Heart left ventricle (tissue), 16 donors: ENCODE measurements around the gene PLPPR3. TPM values are rescaled to one million over a fixed set of nuclear protein-coding genes. Genes with fewer than 3 reads are reported as not detected.

Source experiments
- ATAC-seq, 4 donors: fragments of 200-7000 bp; cut with Tn5 transposase; one replicate each; pipeline ENCODE4 v1.9.1; 2020 to 2022; ENCODE audit warnings: moderate library complexity in 4 of 4, mild to moderate bottlenecking in 3 of 4, moderate number of reproducible peaks in 1 of 4
- DNase-seq, 5 donors: peaks; one replicate each; pipeline ENCODE4 v3.0.0-alpha.2; 2020
- H3K27ac ChIP-seq, 12 donors: fragments of 200-600 bp; sonication (generic) in 4 of 12; one replicate each; pipeline versions ENCODE4 v1.5.0 to v1.8.0; 2016 to 2022; ENCODE audit warnings: mild to moderate bottlenecking in 2 of 12
- H3K27me3 ChIP-seq, 9 donors: fragments of 200-600 bp; sonication (generic) in 2 of 9; one replicate each; pipeline versions ENCODE4 v1.5.1 to v1.8.0; 2016 to 2022; ENCODE audit warnings: mild to moderate bottlenecking in 3 of 9
- H3K36me3 ChIP-seq, 9 donors: fragments of 200-600 bp; sonication (generic) in 2 of 9; one replicate each; pipeline versions ENCODE4 v1.5.0 to v1.8.0; 2018 to 2022; ENCODE audit warnings: mild to moderate bottlenecking in 2 of 9
- H3K4me1 ChIP-seq, 12 donors: fragments of 200-600 bp; sonication (generic) in 4 of 12; one replicate each; pipeline versions ENCODE4 v1.5.0 to v1.8.0; 2016 to 2022; ENCODE audit warnings: mild to moderate bottlenecking in 3 of 12
- H3K4me3 ChIP-seq, 12 donors: fragments of 200-600 bp; sonication (generic) in 4 of 12; one replicate each; pipeline versions ENCODE4 v1.5.0 to v1.8.0; 2017 to 2022; ENCODE audit warnings: mild to moderate bottlenecking in 9 of 12, moderate library complexity in 4 of 12
- H3K9me3 ChIP-seq, 12 donors: fragments of 200-600 bp; sonication (generic) in 4 of 12; one replicate each; pipeline versions ENCODE4 v1.5.0 to v1.8.0; 2016 to 2022; ENCODE audit warnings: mild to moderate bottlenecking in 1 of 12
- CTCF ChIP-seq, 12 donors: fragments of 200-600 bp; sonication (generic) in 4 of 12; IDR thresholded peaks; one replicate each; pipeline versions ENCODE4 v1.5.0 to v1.8.0; 2018 to 2022; ENCODE audit warnings: antibody characterized with exemption in 12 of 12, mild to moderate bottlenecking in 5 of 12
- POLR2A ChIP-seq, 2 donors: fragments of 450-650 bp; IDR thresholded peaks; one replicate each; pipeline ENCODE4 v1.6.1; 2017; ENCODE audit warnings: antibody characterized with exemption in 2 of 2, mild to moderate bottlenecking in 2 of 2, moderate library complexity in 2 of 2
- WGBS, 4 donors: extraction: QIAGEN DNeasy Blood & Tissue Kit in 2 of 4; methylation state at CpG; one replicate each; pipeline versions ENCODE4 v1.1.5 to v1.1.7; 2013 to 2018; 5-methylcytosine and 5-hydroxymethylcytosine counted together
- intact Hi-C, 10 donors: fragments of 100-400 bp; cut with DNase I; formaldehyde crosslinking; loops; one replicate each; pipeline versions ENCODE4 v1.11.1 to v1.14.2; 2022
- polyA plus RNA-seq, 2 donors: library from polyadenylated mRNA; stranded (reverse); fragments of 200-250 nt; gene quantifications; one replicate each; pipeline ENCODE4 v1.2.3, GENCODE V29; 2013
- total RNA-seq, 9 donors: library from RNA; depleted of rRNA in 2 of 9; stranded (reverse); fragments of >200 nt in 2 of 9; fragmentation: NEBNext Ultra II Directional in 3 of 9; extraction: Animal tissue kit (Norgen Biotek cat#: 25700) in 3 of 9; gene quantifications; one replicate each; pipeline versions ENCODE4 v1.1.0 to v1.2.4, GENCODE V29; 2016 to 2023
- donor health status: ischemic (EF 13 %, LVEDD 7.1; RV severe dilation, severe dysfunction).
- donor health status: healthy with polysubstance abuse.
- donor health status: DM: no; HTN: yes; CAD: no.
- donor health status: DM: no; HTN: no; CAD: no.
- donor health status: ischemic (EF 25% LVEDD 6.9; RV normal size, moderate dysfunction).
- donor health status: ischemic (EF 25% LVEDD 5.7; RV mildly dilated, moderate dysfunction).
- donor health status: healthy.
- donor health status: DM: yes; HTN: yes; CAD: no.
- donor health status: ischemic (EF 35%, LVEDD 5.7; RV mildly dilated, moderate dysfunction).
- donor health status: nonischemic (EF 11% LVEDD 7.7; RV severe dilation, severe dysfunction).
- donor health status: DM: yes; HTN: yes; CAD: no.
- donor health status: PGD.
- donor health status: ischemic (EF 29% LVEDD 5.4; RV normal size, mild dysfunction).
- donor health status: nonischemic (EF 23%, LVEDD 6.1; RV moderate dilation, normal function).

PLPPR3 gene
- total and polyA plus RNA-seq, 11 donors: 0.10 to 0.50 (median 0.14) TPM; not detected in 8

DNA sequence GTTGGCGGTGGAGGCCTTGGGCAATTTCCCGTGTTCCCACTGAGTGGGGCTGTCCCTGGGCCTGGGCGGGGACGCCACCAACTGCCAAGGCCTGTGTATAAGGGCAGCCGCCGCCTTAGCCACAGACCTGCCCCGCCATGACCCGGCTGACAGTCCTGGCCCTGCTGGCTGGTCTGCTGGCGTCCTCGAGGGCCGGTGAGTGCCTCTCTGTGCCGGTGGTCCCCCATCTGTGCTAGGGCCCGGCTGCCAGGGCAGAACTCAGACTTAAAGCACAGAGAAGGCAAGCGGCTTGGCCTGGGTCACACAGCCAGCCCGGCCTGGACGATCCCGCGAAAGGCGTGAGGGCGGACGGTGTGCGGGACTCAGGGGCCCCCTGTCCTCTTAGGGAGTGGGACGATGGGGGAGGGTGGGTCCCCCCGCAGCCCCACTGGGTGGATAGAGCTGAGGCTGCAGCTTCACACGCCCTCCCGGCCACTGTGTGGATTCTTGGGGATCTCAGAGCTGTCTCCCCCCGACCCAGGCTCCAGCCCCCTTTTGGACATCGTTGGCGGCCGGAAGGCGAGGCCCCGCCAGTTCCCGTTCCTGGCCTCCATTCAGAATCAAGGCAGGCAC lies 6.1 kb upstream of the PLPPR3 start, which contains the start of gene AZU1:
Gene AZU1, plus strand, starts transcription at position 128 of the 612 bp plus-strand sequence. Its CDS starts 10 bp downstream, at position 138.
- ATAC-seq (peak in 2 of 4 donors; percentile 18 to 64), DNase-seq (peak in 2 of 5 donors; percentile 8 to 71)
- TF ChIP-seq CTCF (IDR thresholded peaks at IDR 0.05): no peak
- TF ChIP-seq POLR2A (IDR thresholded peaks at IDR 0.05): no peak
- Histone ChIP-seq H3K4me3 (no peak within 1 kb of the TSS), H3K4me1 (peaks cover 0 to 16% (median 0%) of the 10 kb centered on the region in 12 donors), H3K27ac (no peak within 1 kb of the TSS), H3K36me3 (no peaks in the 10 kb centered on the region), H3K27me3 (peaks cover 6 to 35% (median 14%) of the 10 kb centered on the region in 9 donors), H3K9me3 (no peaks in the 10 kb centered on the region)
- 71 to 81% (median 76%) methylated on average over 14 to 33 of the region's 33 CpGs for WGBS, 4 donors
- intact Hi-C loops: no loop called here

- Histone ChIP-seq H3K4me1 (peaks cover 0 to 16% (median under 1%) of the 10 kb centered on the region in 12 donors), H3K4me3 (no peak overlapping the region), H3K9me3 (no peaks in the 10 kb centered on the region), H3K27me3 (peaks cover 10 to 40% (median 19%) of the 10 kb centered on the region in 9 donors), H3K36me3 (no peaks in the 10 kb centered on the region), H3K27ac (no peak overlapping the region)
- intact Hi-C loops: no loop called here
- 85 to 97% (median 88%) methylated on average over 10 to 11 of the region's 11 CpGs for WGBS, 4 donors
- DNase-seq (no peak), ATAC-seq (no peak)
- TF ChIP-seq POLR2A (IDR thresholded peaks at IDR 0.05): no peak
- no peak for TF ChIP-seq CTCF (IDR thresholded peaks at IDR 0.05)
Measured at GRCh38 chr19:827314-827709, 5.6 kb upstream of the PLPPR3 start.

- Histone ChIP-seq H3K9me3 (no peaks in the 10 kb centered on the region), H3K4me3 (no peak overlapping the region), H3K27me3 (peaks cover 12 to 43% (median 25%) of the 10 kb centered on the region in 9 donors), H3K27ac (no peak overlapping the region), H3K36me3 (no peaks in the 10 kb centered on the region), H3K4me1 (peaks cover 0 to 27% (median 10%) of the 10 kb centered on the region in 12 donors)
- intact Hi-C loops: no loop called here
- WGBS, 4 donors: 82 to 85% (median 84%) methylated on average over 19 of the region's 19 CpGs
- TF ChIP-seq POLR2A (IDR thresholded peaks at IDR 0.05) (no peak), CTCF (IDR thresholded peaks at IDR 0.05) (no peak)
- no peak for DNase-seq
- ATAC-seq: no peak
Measured at GRCh38 chr19:825897-826644, 4.3 kb upstream of the PLPPR3 start.

DNA sequence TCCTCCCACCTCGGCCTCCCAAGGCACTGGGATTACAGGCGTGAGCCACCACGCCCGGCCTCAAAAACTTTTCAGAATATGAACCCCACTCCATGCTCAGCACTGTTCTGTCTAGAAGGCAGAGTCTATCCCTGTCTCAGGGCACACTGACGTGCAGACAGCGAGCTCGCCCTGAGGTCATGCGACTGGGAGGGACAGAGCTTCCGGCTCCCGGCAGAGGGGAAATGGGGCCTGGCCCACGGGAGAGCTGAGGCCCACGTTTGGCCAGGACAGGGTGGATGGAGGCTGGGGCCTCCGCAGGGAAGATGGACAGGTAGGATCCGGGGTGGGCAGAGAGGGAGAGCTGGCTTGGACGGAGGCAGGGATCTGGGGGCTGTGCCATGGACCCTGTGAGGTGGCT lies 3.1 kb upstream of the PLPPR3 start:
- DNase-seq: no peak
- TF ChIP-seq CTCF (IDR thresholded peaks at IDR 0.05): no peak
- TF ChIP-seq POLR2A (IDR thresholded peaks at IDR 0.05): no peak
- intact Hi-C loops: no loop called here
- H3K9me3 ChIP-seq: no peaks in the 10 kb centered on the region
- no peaks in the 10 kb centered on the region for H3K36me3 ChIP-seq
- no peak overlapping the region for H3K27ac ChIP-seq
- peaks cover 0 to 27% (median 10%) of the 10 kb centered on the region in 12 donors for H3K4me1 ChIP-seq
- 68 to 74% (median 68%) methylated on average over 15 of the region's 15 CpGs for WGBS, 4 donors
- H3K4me3 ChIP-seq: no peak overlapping the region
- no peak for ATAC-seq
- H3K27me3 ChIP-seq: peaks cover 11 to 35% (median 23%) of the 10 kb centered on the region in 9 donors
